Osteocyte (in vitro differentiated cells): ENCODE measurements around the gene PDGFB. TPM values are rescaled to one million over a fixed set of nuclear protein-coding genes. Genes with fewer than 3 reads are reported as not detected.
A peak's percentile ranks its signal among the peaks of the same experiment; 100 is the strongest.

Source experiments
- DNase-seq: peaks from one replicate; pipeline ENCODE4 v3.0.0; 2021; ENCODE audit warnings: mixed read lengths; ENCODE audit not compliant: unreplicated experiment; ENCODE audit errors: extremely low spot score
- H3K27ac Mint-ChIP-seq: one replicate; pipeline ENCODE4 v1.8.0; 2021; ENCODE audit warnings: mild to moderate bottlenecking, mixed read lengths; ENCODE audit not compliant: unreplicated experiment
- H3K27me3 Mint-ChIP-seq: one replicate; pipeline ENCODE4 v1.8.0; 2021; ENCODE audit warnings: mixed read lengths; ENCODE audit not compliant: unreplicated experiment
- H3K36me3 Mint-ChIP-seq: one replicate; pipeline ENCODE4 v1.8.0; 2021; ENCODE audit warnings: mixed read lengths; ENCODE audit not compliant: unreplicated experiment
- H3K4me1 Mint-ChIP-seq: one replicate; pipeline ENCODE4 v1.8.0; 2021; ENCODE audit warnings: mixed read lengths; ENCODE audit not compliant: unreplicated experiment
- H3K4me3 Mint-ChIP-seq: one replicate; pipeline ENCODE4 v1.8.0; 2021; ENCODE audit warnings: mild to moderate bottlenecking, moderate library complexity, mixed read lengths; ENCODE audit not compliant: unreplicated experiment
- H3K9me3 Mint-ChIP-seq: one replicate; pipeline ENCODE4 v1.8.0; 2021; ENCODE audit warnings: mixed read lengths; ENCODE audit not compliant: unreplicated experiment
- total RNA-seq: library from RNA; stranded (reverse); gene quantifications from 2 replicates; pipeline ENCODE4 v1.2.1, GENCODE V29; 2021
- TF ChIP-seq, protein P1 (sequence below): fragments of 200-600 bp; sonication (generic); IDR thresholded peaks from 2 replicates; pipeline ENCODE4 v1.5.0; 2021; ENCODE audit warnings: antibody characterized with exemption, mild to moderate bottlenecking, moderate library complexity

The PDGFB gene
- total RNA-seq, 1 donor from 2014 or later = 16.8 TPM

DNA sequence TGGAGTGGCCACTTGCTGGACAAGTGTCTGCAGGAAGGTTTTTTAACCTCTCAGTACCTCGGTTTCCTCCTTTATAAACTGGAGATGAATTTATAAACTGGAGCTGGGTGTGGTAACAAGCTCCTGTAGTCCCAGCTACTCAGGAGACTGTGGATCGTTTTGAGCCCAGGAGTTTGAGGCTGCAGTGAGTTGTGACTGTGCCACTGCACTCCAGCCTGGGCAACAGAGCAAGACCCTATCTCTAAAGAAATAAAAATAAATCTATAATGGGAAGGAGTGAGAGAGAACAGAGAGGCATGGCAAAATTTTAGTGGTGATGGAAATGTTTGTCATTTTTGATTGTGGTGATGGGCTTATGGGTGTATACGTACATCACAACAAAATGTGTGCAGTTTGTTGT is 1.4 kb upstream of the PDGFB start:
- no peaks in the 10 kb centered on the region for H3K36me3 Mint-ChIP-seq
- peaks cover 15% of the 10 kb centered on the region for H3K4me1 Mint-ChIP-seq
- H3K4me3 Mint-ChIP-seq = no peak overlapping the region
- no peak overlapping the region for H3K27ac Mint-ChIP-seq
- no peaks in the 10 kb centered on the region for H3K27me3 Mint-ChIP-seq
- TF ChIP-seq, protein P1, sequence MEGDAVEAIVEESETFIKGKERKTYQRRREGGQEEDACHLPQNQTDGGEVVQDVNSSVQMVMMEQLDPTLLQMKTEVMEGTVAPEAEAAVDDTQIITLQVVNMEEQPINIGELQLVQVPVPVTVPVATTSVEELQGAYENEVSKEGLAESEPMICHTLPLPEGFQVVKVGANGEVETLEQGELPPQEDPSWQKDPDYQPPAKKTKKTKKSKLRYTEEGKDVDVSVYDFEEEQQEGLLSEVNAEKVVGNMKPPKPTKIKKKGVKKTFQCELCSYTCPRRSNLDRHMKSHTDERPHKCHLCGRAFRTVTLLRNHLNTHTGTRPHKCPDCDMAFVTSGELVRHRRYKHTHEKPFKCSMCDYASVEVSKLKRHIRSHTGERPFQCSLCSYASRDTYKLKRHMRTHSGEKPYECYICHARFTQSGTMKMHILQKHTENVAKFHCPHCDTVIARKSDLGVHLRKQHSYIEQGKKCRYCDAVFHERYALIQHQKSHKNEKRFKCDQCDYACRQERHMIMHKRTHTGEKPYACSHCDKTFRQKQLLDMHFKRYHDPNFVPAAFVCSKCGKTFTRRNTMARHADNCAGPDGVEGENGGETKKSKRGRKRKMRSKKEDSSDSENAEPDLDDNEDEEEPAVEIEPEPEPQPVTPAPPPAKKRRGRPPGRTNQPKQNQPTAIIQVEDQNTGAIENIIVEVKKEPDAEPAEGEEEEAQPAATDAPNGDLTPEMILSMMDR = no peak
- no peak for DNase-seq
- no peaks in the 10 kb centered on the region for H3K9me3 Mint-ChIP-seq

DNA sequence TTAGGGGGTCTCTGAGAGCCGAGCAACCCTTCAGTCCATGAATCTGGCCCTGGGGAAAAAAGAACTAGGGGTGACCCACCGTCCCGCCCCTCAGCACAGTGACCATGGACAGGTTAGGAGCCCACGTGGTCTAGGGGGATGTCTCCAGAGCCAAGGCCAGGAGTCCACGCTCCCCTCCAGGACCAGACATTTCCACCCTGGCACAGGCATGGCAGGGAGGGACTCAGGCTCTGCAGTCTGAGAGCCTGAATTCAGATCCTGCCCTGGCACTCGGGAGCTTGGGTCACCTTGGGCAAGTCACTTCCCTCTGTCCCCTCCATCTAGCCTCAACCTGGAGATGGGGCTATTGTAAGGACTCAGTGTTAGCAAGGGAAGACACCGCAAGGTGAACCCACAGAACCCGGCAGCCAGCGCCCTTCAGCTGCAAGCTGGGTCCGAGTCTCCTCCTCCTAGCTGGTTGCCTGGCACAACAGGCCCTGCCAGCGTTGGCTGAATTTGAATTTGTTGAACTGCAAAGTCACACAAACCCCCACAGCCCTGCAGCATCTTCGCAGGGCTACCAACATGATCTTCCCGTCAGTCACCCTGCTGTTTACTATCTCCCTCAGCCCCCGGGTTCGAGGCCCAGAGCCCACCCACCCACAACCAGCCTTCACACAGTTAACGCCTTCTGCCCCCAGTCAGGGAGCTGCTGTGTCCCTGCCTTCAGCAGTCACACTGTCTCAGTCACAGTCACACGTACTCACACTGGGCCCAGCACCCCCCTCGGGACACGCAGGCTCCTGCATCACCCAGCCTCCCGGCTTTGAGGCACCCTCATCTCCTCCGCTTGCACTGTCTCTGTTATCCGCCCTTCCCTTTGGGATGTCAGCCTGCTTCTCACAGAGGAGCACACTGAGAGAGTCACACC is 603 bp upstream of the PDGFB start:
- Mint-ChIP-seq H3K4me3 (no peak overlapping the region), H3K27me3 (no peaks in the 10 kb centered on the region), H3K4me1 (peaks cover 23% of the 10 kb centered on the region), H3K27ac (no peak overlapping the region), H3K36me3 (no peaks in the 10 kb centered on the region), H3K9me3 (no peaks in the 10 kb centered on the region)
- no peak for DNase-seq
- TF ChIP-seq, protein P1 = no peak

DNA sequence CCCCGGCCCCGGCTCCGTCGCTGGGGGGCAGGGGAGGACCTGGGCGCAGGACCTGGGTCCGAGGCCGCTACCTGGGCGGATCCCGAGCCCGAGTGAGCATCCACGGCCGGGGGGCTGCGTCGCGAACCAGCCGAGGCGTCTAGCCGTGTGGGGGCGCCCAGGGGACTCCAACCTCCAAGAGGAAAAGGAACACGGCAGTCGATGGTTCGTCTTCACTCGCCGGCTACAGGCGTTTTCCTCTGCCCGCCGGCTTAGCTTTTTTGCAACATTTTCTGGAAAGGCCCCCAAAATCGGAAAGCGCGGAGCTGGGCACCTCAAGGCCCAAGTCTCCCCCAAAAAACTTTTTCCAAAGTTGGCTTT is 666 bp downstream of the PDGFB start:
- peak overlapping the region; percentile 79 for H3K4me3 Mint-ChIP-seq
- TF ChIP-seq, protein P1 = peak; percentile 9
- peaks cover 34% of the 10 kb centered on the region for H3K4me1 Mint-ChIP-seq
- H3K9me3 Mint-ChIP-seq = no peaks in the 10 kb centered on the region
- no peak for DNase-seq
- H3K27ac Mint-ChIP-seq = no peak overlapping the region
- no peaks in the 10 kb centered on the region for H3K27me3 Mint-ChIP-seq
- H3K36me3 Mint-ChIP-seq = no peaks in the 10 kb centered on the region

DNA sequence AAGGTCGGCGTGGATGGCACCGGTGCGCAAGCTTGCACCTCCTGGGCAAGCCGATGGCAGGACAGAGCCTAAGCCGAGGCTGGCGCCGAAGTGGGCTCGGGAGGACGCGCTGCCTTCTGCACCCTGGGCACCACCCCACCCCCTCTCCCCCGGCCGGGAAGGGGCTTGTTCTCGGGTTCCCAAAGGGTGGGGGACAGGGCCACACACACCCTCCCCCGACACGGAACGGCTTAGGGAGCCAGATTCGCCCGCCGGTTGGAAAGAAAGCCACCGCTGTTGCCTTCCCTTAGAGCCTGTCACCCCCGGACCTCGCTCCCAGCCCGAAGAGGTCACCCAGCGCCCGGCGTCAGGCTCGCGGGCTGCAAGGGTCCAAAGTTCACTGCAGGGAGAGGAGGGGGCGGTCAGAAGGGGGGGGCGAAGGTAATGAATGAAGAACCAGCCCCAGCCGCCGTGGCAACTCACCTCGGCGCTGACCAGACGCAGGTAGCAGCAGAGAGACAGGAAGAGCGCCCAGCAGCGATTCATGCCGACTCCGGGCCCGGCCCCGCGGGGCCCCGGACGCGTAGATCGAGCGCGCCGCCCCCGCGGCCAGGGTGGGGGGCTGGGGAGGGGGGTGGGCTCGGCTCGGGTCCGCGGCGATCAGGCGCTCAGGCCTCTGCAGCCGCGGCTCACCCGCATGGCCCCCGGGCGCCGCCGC is 1.2 kb downstream of the PDGFB start:
- H3K36me3 Mint-ChIP-seq = no peaks in the 10 kb centered on the region
- no peak overlapping the region for H3K27ac Mint-ChIP-seq
- H3K4me3 Mint-ChIP-seq = peak overlapping the region; percentile 80
- H3K9me3 Mint-ChIP-seq = no peaks in the 10 kb centered on the region
- no peaks in the 10 kb centered on the region for H3K27me3 Mint-ChIP-seq
- TF ChIP-seq, protein P1 = no peak
- DNase-seq = no peak
- H3K4me1 Mint-ChIP-seq = peaks cover 34% of the 10 kb centered on the region
